AG04450 (cell line): ENCODE measurements around the gene OOSP3. TPM values are rescaled to one million over a fixed set of nuclear protein-coding genes. Genes with fewer than 3 reads are reported as not detected.

Experiments
- CTCF ChIA-PET: fragments of 300-600, 350-600 bp; formaldehyde crosslinking; extraction: SDS; loops from one replicate; lab custom pipeline; 2022; ENCODE audit warnings: antibody characterized with exemption, inconsistent platforms; lab: Charles Lee
- POLR2A ChIA-PET: fragments of 350-600 bp; formaldehyde crosslinking; extraction: SDS; loops from one replicate; lab custom pipeline; 2021; ENCODE audit warnings: antibody characterized with exemption, inconsistent platforms; lab: Yijun Ruan, JAX
- DNase-seq: peaks from one replicate; pipeline ENCODE4 v3.0.0-alpha.2; 2011; ENCODE audit warnings: low read depth, low spot score
- H3K27ac ChIP-seq: one replicate; pipeline ENCODE4 v1.5.1; 2012; ENCODE audit warnings: low read depth, low read length, control low read depth
- H3K27me3 ChIP-seq: one replicate; pipeline ENCODE4 v1.6.0; 2012; ENCODE audit warnings: low read length; ENCODE audit not compliant: control insufficient read depth, insufficient read depth
- H3K4me3 ChIP-seq: 2 replicates; pipeline ENCODE4 v1.5.1; 2011; ENCODE audit warnings: mild to moderate bottlenecking, low read depth, low read length, control low read depth
- H3K9me3 ChIP-seq: 2 replicates; pipeline ENCODE4 v1.5.1; 2012; ENCODE audit warnings: low read length; ENCODE audit not compliant: control insufficient read depth, insufficient read depth
- CTCF ChIP-seq: IDR thresholded peaks from 2 replicates; pipeline ENCODE4 v1.5.1; 2011; ENCODE audit warnings: low read depth, low read length, control low read depth, inconsistent platforms
- polyA plus RNA-seq: library from polyadenylated mRNA; depleted of rRNA; stranded (reverse); fragments of >200 nt; gene quantifications from 2 replicates; pipeline ENCODE4 v1.2.3, GENCODE V29; 2011

Gene OOSP3
- polyA plus RNA-seq, 1 experiment, result not detected

GRCh38 chr11:59854871-59855270, 23.7 kb upstream of the OOSP3 start:
- H3K27ac ChIP-seq, result no peak overlapping the region
- ChIA-PET CTCF (no interaction called here), POLR2A (no interaction called here)
- DNase-seq, result no peak
- H3K4me3 ChIP-seq, result no peak overlapping the region
- H3K27me3 ChIP-seq, result no peaks in the 10 kb centered on the region
- H3K9me3 ChIP-seq, result no peaks in the 10 kb centered on the region
- no peak for TF ChIP-seq CTCF

GRCh38 chr11:59857439-59858434, 20.8 kb upstream of the OOSP3 start:
- no peak for DNase-seq
- no peak overlapping the region for H3K27ac ChIP-seq
- no peak overlapping the region for H3K4me3 ChIP-seq
- TF ChIP-seq CTCF, result no peak
- H3K27me3 ChIP-seq, result no peaks in the 10 kb centered on the region
- CTCF ChIA-PET, result interaction anchor here (0.6 kb wide), 1 partner anchor 62 kb away, joined by 3 read pairs; no protein-coding TSS in a partner anchor
- POLR2A ChIA-PET, result no interaction called here
- no peaks in the 10 kb centered on the region for H3K9me3 ChIP-seq

- DNase-seq, result no peak
- no peaks in the 10 kb centered on the region for H3K27me3 ChIP-seq
- TF ChIP-seq CTCF, result no peak
- POLR2A ChIA-PET, result no interaction called here
- H3K27ac ChIP-seq, result no peak overlapping the region
- H3K9me3 ChIP-seq, result no peaks in the 10 kb centered on the region
- H3K4me3 ChIP-seq, result no peak overlapping the region
- CTCF ChIA-PET, result no interaction called here
Observed at GRCh38 chr11:59859673-59860072, 18.9 kb upstream of the OOSP3 start.

DNA sequence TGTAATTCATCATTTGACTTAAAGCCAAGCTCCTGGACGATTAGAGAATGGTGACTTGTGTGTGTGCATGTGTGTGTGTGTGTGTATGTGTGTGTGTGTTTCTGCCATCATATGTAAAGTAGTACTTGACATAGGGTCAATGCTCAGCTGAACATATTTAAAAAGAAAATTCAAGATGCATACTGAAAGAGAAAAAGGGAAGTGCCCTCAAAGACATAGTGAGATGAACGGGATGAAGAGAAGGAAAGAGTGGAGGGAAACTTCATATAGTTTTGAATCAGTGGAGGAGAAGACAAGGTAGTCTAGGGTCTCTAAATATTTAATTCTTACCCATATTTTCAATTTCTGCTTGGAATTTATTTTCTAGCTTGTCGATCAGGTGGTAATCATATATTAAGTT, 16.3 kb upstream of the OOSP3 start:
- H3K27ac ChIP-seq, result no peak overlapping the region
- ChIA-PET CTCF (no interaction called here), POLR2A (no interaction called here)
- no peaks in the 10 kb centered on the region for H3K27me3 ChIP-seq
- no peak for TF ChIP-seq CTCF
- DNase-seq, result no peak
- H3K4me3 ChIP-seq, result no peak overlapping the region
- H3K9me3 ChIP-seq, result no peaks in the 10 kb centered on the region

GRCh38 chr11:59865031-59865430, 13.6 kb upstream of the OOSP3 start:
- H3K27ac ChIP-seq, result no peak overlapping the region
- POLR2A ChIA-PET, result no interaction called here
- H3K27me3 ChIP-seq, result no peaks in the 10 kb centered on the region
- DNase-seq, result no peak
- no peaks in the 10 kb centered on the region for H3K9me3 ChIP-seq
- no peak overlapping the region for H3K4me3 ChIP-seq
- CTCF ChIA-PET, result no interaction called here
- TF ChIP-seq CTCF, result no peak
